Lower lobe of right lung (tissue), 2 donors: ENCODE results near the gene ASTN2. TPM values are rescaled to one million over a fixed set of nuclear protein-coding genes. Genes with fewer than 3 reads are reported as not detected.

Experiments
- ATAC-seq, 2 donors: fragments of 200-7000 bp; cut with Tn5 transposase; one replicate each; pipeline ENCODE4 v1.9.1; 2020 to 2022; ENCODE audit warnings: mild to moderate bottlenecking in 2 of 2, moderate library complexity in 2 of 2
- DNase-seq: peaks from one replicate; pipeline ENCODE4 v3.0.0-alpha.2; 2020
- H3K27ac ChIP-seq: fragments of 200-600 bp; one replicate; pipeline ENCODE4 v1.8.0; 2022
- H3K27me3 ChIP-seq: fragments of 200-600 bp; one replicate; pipeline ENCODE4 v1.8.0; 2022; ENCODE audit warnings: low read depth
- H3K36me3 ChIP-seq: fragments of 200-600 bp; one replicate; pipeline ENCODE4 v1.8.0; 2022; ENCODE audit warnings: mild to moderate bottlenecking
- H3K4me1 ChIP-seq: fragments of 200-600 bp; one replicate; pipeline ENCODE4 v1.8.0; 2022
- H3K4me3 ChIP-seq: fragments of 200-600 bp; one replicate; pipeline ENCODE4 v1.8.0; 2022; ENCODE audit warnings: mild to moderate bottlenecking
- H3K9me3 ChIP-seq: fragments of 200-600 bp; one replicate; pipeline ENCODE4 v1.8.0; 2022
- intact Hi-C: fragments of 100-400 bp; cut with DNase I; formaldehyde crosslinking; loops from one replicate; pipeline ENCODE4 v1.11.0; 2022
- total RNA-seq: library from RNA; stranded (reverse); fragmentation: NEBNext Ultra II Directional; extraction: Animal tissue kit (Norgen Biotek cat#: 25700); gene quantifications from one replicate; pipeline ENCODE4 v1.2.1, GENCODE V29; 2021
- TF ChIP-seq, protein P1 (sequence below): fragments of 200-600 bp; IDR thresholded peaks from one replicate; pipeline ENCODE4 v1.8.0; 2022; ENCODE audit warnings: antibody characterized with exemption, mild to moderate bottlenecking
- donor health status: DM: no; HTN: yes; CAD: no; lungs with severe emphysema.

ASTN2 gene
- total RNA-seq, 1 donor from 2014 or later, result 4.3 TPM

DNA sequence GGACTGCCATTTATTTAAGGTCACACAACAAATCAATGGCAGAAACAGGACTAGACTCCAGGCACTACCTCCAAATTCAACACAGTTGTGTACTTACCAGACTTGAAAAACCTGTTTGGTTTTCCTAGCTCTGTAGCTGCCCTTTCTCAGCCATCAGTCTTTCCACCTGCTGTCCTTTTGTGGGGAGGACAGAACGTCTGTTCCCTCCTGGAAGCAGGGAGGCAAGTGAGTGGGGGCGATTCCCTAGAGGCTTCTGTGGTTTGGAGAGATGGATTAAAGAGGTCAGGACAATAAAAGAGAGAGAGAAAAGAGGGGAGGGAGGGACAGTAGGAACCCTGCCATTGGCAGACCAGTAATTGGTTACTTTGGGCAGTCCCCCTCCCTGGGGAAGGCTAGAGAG lies 14.7 kb downstream of the ASTN2 start:
- DNase-seq (no peak), ATAC-seq (no peak)
- no peaks in the 10 kb centered on the region for H3K4me1 ChIP-seq
- intact Hi-C loops, result no loop called here
- H3K4me3 ChIP-seq, result no peak overlapping the region
- H3K9me3 ChIP-seq, result no peaks in the 10 kb centered on the region
- H3K27ac ChIP-seq, result no peak overlapping the region
- no peaks in the 10 kb centered on the region for H3K36me3 ChIP-seq
- TF ChIP-seq, protein P1, sequence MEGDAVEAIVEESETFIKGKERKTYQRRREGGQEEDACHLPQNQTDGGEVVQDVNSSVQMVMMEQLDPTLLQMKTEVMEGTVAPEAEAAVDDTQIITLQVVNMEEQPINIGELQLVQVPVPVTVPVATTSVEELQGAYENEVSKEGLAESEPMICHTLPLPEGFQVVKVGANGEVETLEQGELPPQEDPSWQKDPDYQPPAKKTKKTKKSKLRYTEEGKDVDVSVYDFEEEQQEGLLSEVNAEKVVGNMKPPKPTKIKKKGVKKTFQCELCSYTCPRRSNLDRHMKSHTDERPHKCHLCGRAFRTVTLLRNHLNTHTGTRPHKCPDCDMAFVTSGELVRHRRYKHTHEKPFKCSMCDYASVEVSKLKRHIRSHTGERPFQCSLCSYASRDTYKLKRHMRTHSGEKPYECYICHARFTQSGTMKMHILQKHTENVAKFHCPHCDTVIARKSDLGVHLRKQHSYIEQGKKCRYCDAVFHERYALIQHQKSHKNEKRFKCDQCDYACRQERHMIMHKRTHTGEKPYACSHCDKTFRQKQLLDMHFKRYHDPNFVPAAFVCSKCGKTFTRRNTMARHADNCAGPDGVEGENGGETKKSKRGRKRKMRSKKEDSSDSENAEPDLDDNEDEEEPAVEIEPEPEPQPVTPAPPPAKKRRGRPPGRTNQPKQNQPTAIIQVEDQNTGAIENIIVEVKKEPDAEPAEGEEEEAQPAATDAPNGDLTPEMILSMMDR, result no peak
- peaks cover 12% of the 10 kb centered on the region for H3K27me3 ChIP-seq

DNA sequence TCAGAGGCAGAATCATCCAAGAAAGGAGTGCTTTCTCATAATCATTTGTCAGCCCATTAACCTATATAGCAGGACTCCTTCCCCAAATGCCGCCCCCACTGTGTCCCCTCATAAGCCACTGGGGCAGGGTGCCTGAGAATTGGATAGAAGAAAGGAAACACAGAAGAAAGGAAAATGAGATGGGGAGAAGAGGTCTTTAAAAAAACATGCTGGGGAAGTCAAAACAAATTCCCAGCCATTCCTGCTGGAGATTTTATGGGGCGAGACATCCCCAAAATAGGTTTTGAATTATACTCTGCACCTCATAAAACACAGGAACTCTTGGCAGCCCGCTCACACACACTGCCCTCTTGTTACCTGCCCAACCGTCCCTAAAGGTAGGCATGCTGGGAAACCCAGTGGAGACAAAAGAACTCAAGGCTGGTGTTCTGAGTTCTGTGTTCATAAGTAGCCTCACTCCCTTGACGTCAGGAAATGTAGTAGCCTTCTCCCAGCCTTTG lies 19.7 kb downstream of the ASTN2 start:
- Histone ChIP-seq H3K27me3 (no peaks in the 10 kb centered on the region), H3K36me3 (no peaks in the 10 kb centered on the region), H3K9me3 (no peaks in the 10 kb centered on the region), H3K4me1 (no peaks in the 10 kb centered on the region), H3K27ac (no peak overlapping the region), H3K4me3 (no peak overlapping the region)
- TF ChIP-seq, protein P1, result no peak
- no peak for ATAC-seq
- no peak for DNase-seq
- intact Hi-C loops, result no loop called here

DNA sequence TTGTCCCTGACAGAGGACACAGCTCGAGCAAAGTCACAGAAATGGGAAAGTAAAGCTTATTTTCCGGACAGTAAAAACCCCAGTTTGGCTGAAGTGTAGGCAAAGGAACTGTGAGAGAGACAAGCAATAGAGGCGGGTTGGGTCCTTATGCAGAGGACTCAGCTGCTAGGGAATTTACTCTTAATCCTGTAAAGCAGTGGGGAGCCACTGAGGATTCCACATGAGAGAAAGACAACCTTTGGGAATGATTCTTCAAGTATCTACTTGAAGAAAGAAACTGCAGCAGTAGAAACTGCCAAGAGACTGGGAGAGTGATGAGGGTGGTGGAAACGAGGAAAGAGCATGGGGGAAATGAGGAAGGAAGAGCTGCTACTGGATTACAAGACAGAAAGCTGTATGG lies 20.2 kb downstream of the ASTN2 start:
- Histone ChIP-seq H3K27ac (no peak overlapping the region), H3K27me3 (no peaks in the 10 kb centered on the region), H3K9me3 (no peaks in the 10 kb centered on the region), H3K36me3 (no peaks in the 10 kb centered on the region), H3K4me3 (no peak overlapping the region), H3K4me1 (no peaks in the 10 kb centered on the region)
- DNase-seq (no peak), ATAC-seq (no peak)
- intact Hi-C loops, result no loop called here
- TF ChIP-seq, protein P1, result no peak

DNA sequence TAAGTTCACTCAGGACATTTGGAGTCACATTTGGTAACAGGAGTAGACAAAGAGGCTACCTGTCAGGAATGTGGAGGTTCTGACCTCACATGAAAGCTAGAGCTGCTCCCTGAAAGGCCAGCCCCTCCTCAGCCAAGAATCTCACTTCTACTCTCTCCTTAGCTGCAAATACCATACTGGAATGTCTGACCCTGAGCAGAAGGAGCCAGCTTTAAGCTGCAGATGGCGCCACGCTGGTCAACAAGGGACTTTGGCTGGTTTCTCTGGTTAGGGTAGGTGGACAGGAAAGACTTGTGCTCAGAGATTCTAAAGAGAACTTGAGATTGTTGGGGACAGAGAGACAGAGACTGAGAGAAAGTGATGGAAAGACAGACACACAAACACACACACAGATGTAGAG lies 21.9 kb downstream of the ASTN2 start:
- intact Hi-C loops, result no loop called here

DNA sequence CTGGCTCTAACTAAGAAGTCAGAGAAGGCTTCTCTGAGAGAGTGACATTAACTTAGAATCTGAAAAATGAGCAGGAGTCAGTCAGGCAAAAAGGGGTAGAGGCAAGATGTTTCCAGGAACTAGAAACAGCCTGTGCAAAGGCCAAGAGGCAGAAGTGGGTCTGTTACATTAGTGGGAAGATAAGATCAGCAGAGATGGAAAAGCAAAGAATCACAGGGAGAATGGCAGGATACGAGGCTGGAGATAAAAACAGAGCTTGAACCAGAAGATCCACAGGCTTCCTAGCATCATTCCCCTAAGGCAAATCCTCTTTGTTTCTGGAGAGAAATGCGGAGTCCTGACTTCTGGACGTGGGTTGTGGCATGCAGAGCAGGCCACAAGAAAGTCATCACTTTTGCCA lies 27.4 kb downstream of the ASTN2 start:
- Histone ChIP-seq H3K4me1 (no peaks in the 10 kb centered on the region), H3K27ac (no peak overlapping the region), H3K36me3 (no peaks in the 10 kb centered on the region), H3K4me3 (no peak overlapping the region), H3K27me3 (no peaks in the 10 kb centered on the region), H3K9me3 (no peaks in the 10 kb centered on the region)
- no peak for ATAC-seq
- TF ChIP-seq, protein P1, result no peak
- no peak for DNase-seq
- intact Hi-C loops, result no loop called here

More for the DNA sequence above, 21.9 kb downstream of the ASTN2 start:
- DNase-seq, result no peak
- TF ChIP-seq, protein P1, result no peak
- ATAC-seq, result no peak
- H3K9me3 ChIP-seq, result no peaks in the 10 kb centered on the region
- H3K27ac ChIP-seq, result no peak overlapping the region
- H3K36me3 ChIP-seq, result no peaks in the 10 kb centered on the region
- no peak overlapping the region for H3K4me3 ChIP-seq
- H3K27me3 ChIP-seq, result no peaks in the 10 kb centered on the region
- H3K4me1 ChIP-seq, result no peaks in the 10 kb centered on the region

DNA sequence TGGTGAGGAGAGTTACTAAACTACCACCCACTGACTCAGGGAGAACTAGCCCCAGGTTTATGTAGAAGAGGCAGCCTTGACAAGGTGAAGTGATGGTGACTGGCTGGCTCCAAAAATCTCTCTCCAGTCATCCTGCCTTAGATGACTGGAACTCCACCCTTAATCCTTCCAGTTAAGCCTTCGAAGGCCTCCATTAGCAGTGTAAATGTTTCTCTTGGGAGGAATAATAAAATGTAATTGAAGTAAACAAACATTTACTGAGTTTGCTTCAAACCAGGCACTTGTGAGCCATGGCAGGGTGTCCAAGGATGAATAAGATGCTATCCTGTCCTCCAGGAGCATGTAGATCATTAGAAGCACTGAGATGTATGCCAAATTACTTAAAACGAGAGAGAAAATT lies 35.5 kb downstream of the ASTN2 start:
- Histone ChIP-seq H3K27me3 (no peaks in the 10 kb centered on the region), H3K27ac (no peak overlapping the region), H3K4me1 (no peaks in the 10 kb centered on the region), H3K36me3 (no peaks in the 10 kb centered on the region), H3K4me3 (no peak overlapping the region), H3K9me3 (no peaks in the 10 kb centered on the region)
- DNase-seq (no peak), ATAC-seq (no peak)
- TF ChIP-seq, protein P1, result no peak
- intact Hi-C loops, result no loop called here
